H1 (cell line): ENCODE measurements around the gene BIK. TPM values are rescaled to one million over a fixed set of nuclear protein-coding genes. Genes with fewer than 3 reads are reported as not detected.

Experiments used
- CHD1 ChIP-seq: IDR thresholded peaks from 2 replicates; pipeline ENCODE4 v1.6.1; 2012; ENCODE audit warnings: low read depth, low read length, improper control_type of control experiment
- HDAC2 ChIP-seq, 2 experiments: fragments of 300-600 bp in 1 of 2; sonication (generic) in 1 of 2; IDR thresholded peaks; 2 replicates each; pipeline ENCODE4 v1.6.1; 2011 to 2012; ENCODE audit warnings: low read depth in 2 of 2, low read length in 2 of 2, mild to moderate bottlenecking in 2 of 2, moderate library complexity in 2 of 2, borderline replicate concordance in 1 of 2, inconsistent platforms in 1 of 2
- KDM4A ChIP-seq: IDR thresholded peaks from one replicate; pipeline ENCODE4 v1.7.1; 2012; ENCODE audit warnings: low read depth, mild to moderate bottlenecking, moderate library complexity, low read length, inconsistent platforms; ENCODE audit not compliant: severe bottlenecking
- SUZ12 ChIP-seq: fragments of 200-600 bp; sonication (generic); IDR thresholded peaks from 2 replicates; pipeline ENCODE4 v1.6.1; 2012; ENCODE audit warnings: mild to moderate bottlenecking, inconsistent platforms, low read length, moderate library complexity, mixed read lengths
- polyA plus RNA-seq, 7 experiments: library from polyadenylated mRNA; depleted of rRNA in 3 of 7; stranded (reverse) in 5 of 7; unstranded in 2 of 7; fragments of >200 nt in 5 of 7; fragments of 200-250 nt in 2 of 7; gene quantifications; 1 replicate in 5 of 7; 2 replicates in 1 of 7; 4 replicates in 1 of 7; pipeline versions ENCODE4 v1.2.1 to v1.2.3, GENCODE V29; 2011 to 2013; ENCODE audit warnings: missing spikeins in 2 of 7, mixed read lengths in 2 of 7
- total RNA-seq: library from RNA; stranded (reverse); fragmentation: NEBNext Ultra II Directional; extraction: Animal tissue kit (Norgen Biotek cat#: 25700); gene quantifications from 2 replicates; pipeline ENCODE4 v1.2.1, GENCODE V29; 2021
- TF ChIP-seq, protein P1 (sequence below): fragments of 300-600 bp; sonication (generic); IDR thresholded peaks from 2 replicates; pipeline ENCODE4 v1.7.1; 2012; ENCODE audit warnings: low read length, moderate library complexity, mild to moderate bottlenecking, inconsistent platforms; ENCODE audit not compliant: insufficient replicate concordance

Gene BIK
- total and polyA plus RNA-seq, 2 of the 8 experiments (the other 6 are each of a cell fraction or from before 2014, with no cell fraction given), result 3.3 to 5.5 TPM

DNA sequence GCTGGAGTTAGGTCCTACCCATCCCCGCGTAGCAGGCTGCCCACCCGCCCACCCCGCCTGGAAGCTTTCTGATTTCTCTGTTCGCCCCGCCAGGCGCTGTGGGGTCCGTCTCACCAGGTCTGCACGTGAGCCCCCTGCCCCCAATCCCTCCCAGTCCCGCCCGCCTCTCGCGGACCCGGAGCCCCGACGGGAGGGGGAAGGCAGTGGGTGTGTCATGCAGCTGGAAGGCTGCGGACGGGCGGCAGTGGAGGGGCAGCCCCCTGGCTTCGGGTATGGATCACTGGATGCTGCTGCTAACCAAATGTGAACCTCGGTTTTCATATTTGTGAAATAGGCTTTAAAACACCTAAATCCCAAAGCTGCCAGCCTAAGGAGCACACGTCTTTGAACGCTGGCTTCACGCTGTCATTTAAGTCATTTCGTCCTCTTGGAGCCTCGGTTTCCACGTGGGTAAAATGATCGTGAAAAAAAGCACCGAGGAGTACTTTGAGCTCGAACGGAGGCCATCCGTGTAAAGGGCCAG, 568 bp upstream of the BIK start (continued):
- TF ChIP-seq, protein P1, sequence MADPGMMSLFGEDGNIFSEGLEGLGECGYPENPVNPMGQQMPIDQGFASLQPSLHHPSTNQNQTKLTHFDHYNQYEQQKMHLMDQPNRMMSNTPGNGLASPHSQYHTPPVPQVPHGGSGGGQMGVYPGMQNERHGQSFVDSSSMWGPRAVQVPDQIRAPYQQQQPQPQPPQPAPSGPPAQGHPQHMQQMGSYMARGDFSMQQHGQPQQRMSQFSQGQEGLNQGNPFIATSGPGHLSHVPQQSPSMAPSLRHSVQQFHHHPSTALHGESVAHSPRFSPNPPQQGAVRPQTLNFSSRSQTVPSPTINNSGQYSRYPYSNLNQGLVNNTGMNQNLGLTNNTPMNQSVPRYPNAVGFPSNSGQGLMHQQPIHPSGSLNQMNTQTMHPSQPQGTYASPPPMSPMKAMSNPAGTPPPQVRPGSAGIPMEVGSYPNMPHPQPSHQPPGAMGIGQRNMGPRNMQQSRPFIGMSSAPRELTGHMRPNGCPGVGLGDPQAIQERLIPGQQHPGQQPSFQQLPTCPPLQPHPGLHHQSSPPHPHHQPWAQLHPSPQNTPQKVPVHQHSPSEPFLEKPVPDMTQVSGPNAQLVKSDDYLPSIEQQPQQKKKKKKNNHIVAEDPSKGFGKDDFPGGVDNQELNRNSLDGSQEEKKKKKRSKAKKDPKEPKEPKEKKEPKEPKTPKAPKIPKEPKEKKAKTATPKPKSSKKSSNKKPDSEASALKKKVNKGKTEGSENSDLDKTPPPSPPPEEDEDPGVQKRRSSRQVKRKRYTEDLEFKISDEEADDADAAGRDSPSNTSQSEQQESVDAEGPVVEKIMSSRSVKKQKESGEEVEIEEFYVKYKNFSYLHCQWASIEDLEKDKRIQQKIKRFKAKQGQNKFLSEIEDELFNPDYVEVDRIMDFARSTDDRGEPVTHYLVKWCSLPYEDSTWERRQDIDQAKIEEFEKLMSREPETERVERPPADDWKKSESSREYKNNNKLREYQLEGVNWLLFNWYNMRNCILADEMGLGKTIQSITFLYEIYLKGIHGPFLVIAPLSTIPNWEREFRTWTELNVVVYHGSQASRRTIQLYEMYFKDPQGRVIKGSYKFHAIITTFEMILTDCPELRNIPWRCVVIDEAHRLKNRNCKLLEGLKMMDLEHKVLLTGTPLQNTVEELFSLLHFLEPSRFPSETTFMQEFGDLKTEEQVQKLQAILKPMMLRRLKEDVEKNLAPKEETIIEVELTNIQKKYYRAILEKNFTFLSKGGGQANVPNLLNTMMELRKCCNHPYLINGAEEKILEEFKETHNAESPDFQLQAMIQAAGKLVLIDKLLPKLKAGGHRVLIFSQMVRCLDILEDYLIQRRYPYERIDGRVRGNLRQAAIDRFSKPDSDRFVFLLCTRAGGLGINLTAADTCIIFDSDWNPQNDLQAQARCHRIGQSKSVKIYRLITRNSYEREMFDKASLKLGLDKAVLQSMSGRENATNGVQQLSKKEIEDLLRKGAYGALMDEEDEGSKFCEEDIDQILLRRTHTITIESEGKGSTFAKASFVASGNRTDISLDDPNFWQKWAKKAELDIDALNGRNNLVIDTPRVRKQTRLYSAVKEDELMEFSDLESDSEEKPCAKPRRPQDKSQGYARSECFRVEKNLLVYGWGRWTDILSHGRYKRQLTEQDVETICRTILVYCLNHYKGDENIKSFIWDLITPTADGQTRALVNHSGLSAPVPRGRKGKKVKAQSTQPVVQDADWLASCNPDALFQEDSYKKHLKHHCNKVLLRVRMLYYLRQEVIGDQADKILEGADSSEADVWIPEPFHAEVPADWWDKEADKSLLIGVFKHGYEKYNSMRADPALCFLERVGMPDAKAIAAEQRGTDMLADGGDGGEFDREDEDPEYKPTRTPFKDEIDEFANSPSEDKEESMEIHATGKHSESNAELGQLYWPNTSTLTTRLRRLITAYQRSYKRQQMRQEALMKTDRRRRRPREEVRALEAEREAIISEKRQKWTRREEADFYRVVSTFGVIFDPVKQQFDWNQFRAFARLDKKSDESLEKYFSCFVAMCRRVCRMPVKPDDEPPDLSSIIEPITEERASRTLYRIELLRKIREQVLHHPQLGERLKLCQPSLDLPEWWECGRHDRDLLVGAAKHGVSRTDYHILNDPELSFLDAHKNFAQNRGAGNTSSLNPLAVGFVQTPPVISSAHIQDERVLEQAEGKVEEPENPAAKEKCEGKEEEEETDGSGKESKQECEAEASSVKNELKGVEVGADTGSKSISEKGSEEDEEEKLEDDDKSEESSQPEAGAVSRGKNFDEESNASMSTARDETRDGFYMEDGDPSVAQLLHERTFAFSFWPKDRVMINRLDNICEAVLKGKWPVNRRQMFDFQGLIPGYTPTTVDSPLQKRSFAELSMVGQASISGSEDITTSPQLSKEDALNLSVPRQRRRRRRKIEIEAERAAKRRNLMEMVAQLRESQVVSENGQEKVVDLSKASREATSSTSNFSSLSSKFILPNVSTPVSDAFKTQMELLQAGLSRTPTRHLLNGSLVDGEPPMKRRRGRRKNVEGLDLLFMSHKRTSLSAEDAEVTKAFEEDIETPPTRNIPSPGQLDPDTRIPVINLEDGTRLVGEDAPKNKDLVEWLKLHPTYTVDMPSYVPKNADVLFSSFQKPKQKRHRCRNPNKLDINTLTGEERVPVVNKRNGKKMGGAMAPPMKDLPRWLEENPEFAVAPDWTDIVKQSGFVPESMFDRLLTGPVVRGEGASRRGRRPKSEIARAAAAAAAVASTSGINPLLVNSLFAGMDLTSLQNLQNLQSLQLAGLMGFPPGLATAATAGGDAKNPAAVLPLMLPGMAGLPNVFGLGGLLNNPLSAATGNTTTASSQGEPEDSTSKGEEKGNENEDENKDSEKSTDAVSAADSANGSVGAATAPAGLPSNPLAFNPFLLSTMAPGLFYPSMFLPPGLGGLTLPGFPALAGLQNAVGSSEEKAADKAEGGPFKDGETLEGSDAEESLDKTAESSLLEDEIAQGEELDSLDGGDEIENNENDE, result no peak
- TF ChIP-seq SUZ12, result 0 out of 2 replicates have a peak, but pooled peaks have one; percentile 4
- no peak for TF ChIP-seq CHD1
- TF ChIP-seq HDAC2 (IDR thresholded peaks at IDR 0.05; ENCODE audit: borderline replicate concordance in 1 of 2, low read depth in 2 of 2, low read length in 2 of 2), result no peak
- TF ChIP-seq KDM4A, result peak; percentile 1
- TF ChIP-seq, all 59 proteins: peak for 6
